Measurements from ENCODE around the gene SORBS1.

DNA sequence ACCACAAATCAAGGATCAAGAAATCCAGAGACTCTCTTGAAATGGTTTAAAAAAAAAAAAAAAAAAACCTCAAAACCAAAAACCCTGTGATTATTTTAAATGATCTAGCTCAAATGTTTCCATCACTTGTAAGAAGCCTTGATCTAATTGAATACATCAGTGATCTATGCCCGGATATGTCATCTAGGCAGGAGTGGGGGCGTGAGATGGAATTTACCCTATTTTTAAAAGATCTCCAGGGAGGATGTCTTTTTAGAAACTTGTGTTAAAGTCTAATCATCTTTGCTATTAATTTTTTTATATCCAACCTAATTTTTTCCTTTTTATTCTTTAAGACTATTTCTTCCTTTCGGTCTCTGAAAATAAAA, 169.0 kb downstream of the SORBS1 start:
- TF ChIP-seq KAT7 (CRISPR knock-in tag; IDR thresholded peaks at IDR 0.05; ENCODE audit: borderline replicate concordance): no peak
- TF ChIP-seq FOXK1 (CRISPR knock-in tag; IDR thresholded peaks at IDR 0.05): no peak
- TF ChIP-seq ZNF423 (CRISPR knock-in tag; IDR thresholded peaks at IDR 0.05): no peak
- TF ChIP-seq, protein P1, sequence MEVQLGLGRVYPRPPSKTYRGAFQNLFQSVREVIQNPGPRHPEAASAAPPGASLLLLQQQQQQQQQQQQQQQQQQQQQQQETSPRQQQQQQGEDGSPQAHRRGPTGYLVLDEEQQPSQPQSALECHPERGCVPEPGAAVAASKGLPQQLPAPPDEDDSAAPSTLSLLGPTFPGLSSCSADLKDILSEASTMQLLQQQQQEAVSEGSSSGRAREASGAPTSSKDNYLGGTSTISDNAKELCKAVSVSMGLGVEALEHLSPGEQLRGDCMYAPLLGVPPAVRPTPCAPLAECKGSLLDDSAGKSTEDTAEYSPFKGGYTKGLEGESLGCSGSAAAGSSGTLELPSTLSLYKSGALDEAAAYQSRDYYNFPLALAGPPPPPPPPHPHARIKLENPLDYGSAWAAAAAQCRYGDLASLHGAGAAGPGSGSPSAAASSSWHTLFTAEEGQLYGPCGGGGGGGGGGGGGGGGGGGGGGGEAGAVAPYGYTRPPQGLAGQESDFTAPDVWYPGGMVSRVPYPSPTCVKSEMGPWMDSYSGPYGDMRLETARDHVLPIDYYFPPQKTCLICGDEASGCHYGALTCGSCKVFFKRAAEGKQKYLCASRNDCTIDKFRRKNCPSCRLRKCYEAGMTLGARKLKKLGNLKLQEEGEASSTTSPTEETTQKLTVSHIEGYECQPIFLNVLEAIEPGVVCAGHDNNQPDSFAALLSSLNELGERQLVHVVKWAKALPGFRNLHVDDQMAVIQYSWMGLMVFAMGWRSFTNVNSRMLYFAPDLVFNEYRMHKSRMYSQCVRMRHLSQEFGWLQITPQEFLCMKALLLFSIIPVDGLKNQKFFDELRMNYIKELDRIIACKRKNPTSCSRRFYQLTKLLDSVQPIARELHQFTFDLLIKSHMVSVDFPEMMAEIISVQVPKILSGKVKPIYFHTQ (CRISPR knock-in tag; IDR thresholded peaks at IDR 0.05): no peak
- no peak for TF ChIP-seq SP1 (CRISPR knock-in tag; conservative IDR thresholded peaks at IDR 0.05)
- no peak for TF ChIP-seq CTCF (IDR thresholded peaks at IDR 0.05)
- TF ChIP-seq ZNF317 (CRISPR knock-in tag; IDR thresholded peaks at IDR 0.05; ENCODE audit: borderline replicate concordance, low read depth): no peak

Measured in WTC11 (cell line).